ENCODE results near the gene CELSR2. TPM values are rescaled to one million over a fixed set of nuclear protein-coding genes. Genes with fewer than 3 reads are reported as not detected.

CELSR2 gene
- polyA plus RNA-seq, 4 donors = 29.0 to 38.3 (median 34.0) TPM

DNA sequence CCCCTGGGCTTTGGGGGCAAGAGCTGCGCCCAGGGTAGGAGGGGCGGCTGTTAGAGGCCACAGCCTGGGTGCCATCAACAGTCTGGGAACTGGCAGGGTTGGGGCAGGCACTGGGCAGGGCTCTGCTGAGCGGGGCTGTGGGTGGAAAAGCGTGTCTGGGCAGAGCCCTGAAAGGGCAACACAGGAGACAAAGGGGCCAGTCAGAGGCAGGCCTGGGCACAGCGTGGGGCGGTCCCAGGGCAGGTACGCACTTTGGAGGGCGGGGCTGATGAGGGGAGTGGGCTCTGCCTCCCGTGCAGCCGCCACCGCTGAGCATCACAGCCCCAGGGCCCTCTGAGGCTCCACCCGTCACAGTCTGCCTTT is 13.9 kb downstream of the CELSR2 start:
- DNase-seq (ENCODE audit: low read depth in 4 of 4, low spot score in 3 of 4) = no peak

DNA sequence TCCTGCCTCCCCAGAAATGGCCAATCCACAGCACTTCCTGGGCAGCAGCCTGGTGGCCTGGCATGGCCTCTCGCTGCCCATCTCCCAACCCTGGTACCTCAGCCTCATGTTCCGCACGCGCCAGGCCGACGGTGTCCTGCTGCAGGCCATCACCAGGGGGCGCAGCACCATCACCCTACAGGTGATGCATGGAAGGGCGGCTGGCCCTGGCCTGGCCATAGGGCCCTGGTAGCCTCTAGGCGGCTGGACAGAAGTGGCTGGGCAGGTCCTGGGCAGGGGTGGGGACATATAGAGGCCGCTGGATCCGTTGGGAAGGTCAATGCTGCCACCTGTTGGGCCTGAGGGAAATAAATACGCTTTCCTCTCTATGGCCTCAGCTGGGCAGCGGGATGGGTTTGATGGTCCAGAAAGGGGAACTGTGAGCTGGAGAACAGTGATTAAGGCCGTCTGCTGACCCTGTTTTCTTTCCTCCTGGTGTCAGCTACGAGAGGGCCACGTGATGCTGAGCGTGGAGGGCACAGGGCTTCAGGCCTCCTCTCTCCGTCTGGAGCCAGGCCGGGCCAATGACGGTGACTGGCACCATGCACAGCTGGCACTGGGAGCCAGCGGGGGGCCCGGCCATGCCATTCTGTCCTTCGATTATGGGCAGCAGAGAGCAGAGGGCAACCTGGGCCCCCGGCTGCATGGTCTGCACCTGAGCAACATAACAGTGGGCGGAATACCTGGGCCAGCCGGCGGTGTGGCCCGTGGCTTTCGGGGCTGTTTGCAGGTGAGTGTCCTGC is 14.4 kb downstream of the CELSR2 start:
- DNase-seq (ENCODE audit: low read depth in 4 of 4, low spot score in 3 of 4) = peak in 2 of 4 donors; percentile 61 to 71

- no peak for DNase-seq (ENCODE audit: low read depth in 4 of 4, low spot score in 3 of 4)
Measured at GRCh38 chr1:109264379-109264755, 15.0 kb downstream of the CELSR2 start.

DNA sequence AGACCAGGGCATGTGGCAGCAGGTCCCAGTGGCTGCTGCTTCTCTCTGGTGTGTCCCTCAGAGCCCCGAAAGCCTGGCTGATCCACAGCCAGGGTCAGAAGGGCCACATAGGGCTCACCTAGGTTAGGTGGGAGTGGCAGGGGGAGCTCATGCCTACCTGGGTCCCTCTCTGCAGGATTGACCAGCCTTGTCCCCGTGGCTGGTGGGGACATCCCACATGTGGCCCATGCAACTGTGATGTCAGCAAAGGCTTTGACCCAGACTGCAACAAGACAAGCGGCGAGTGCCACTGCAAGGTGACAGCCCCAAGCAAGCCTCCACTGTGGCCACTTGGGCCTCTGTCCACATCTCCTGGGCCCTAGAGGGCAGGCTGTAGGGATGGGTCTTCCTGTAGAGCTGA is 15.7 kb downstream of the CELSR2 start:
- no peak for DNase-seq (ENCODE audit: low read depth in 4 of 4, low spot score in 3 of 4)

- no peak for DNase-seq (ENCODE audit: low read depth in 4 of 4, low spot score in 3 of 4)
Measured at GRCh38 chr1:109265741-109266330, 16.5 kb downstream of the CELSR2 start.

- no peak for DNase-seq (ENCODE audit: low read depth in 4 of 4, low spot score in 3 of 4)
Measured at GRCh38 chr1:109266965-109267364, 17.6 kb downstream of the CELSR2 start.

DNA sequence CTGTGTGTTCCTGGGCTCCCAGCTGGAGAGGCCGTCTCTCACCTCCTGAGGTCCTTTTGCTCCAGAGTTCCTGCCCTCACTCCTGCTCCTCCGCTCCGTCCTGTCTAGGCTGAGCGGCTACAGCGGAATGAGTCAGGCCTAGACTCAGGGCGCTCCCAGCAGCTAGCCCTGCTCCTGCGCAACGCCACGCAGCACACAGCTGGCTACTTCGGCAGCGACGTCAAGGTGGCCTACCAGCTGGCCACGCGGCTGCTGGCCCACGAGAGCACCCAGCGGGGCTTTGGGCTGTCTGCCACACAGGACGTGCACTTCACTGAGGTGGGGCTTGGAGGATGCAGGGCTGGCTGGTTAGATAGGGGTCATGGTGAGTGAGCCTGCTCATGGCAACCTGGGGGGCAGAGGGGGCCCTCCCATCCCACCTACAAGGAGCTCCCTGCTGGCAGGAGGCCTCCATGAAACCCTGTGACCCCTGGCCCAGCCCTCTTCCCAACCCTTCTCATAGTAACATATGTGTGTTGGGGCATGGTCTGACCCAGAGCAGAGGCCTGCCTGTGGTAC is 18.5 kb downstream of the CELSR2 start:
- DNase-seq (ENCODE audit: low read depth in 4 of 4, low spot score in 3 of 4) = no peak

DNA sequence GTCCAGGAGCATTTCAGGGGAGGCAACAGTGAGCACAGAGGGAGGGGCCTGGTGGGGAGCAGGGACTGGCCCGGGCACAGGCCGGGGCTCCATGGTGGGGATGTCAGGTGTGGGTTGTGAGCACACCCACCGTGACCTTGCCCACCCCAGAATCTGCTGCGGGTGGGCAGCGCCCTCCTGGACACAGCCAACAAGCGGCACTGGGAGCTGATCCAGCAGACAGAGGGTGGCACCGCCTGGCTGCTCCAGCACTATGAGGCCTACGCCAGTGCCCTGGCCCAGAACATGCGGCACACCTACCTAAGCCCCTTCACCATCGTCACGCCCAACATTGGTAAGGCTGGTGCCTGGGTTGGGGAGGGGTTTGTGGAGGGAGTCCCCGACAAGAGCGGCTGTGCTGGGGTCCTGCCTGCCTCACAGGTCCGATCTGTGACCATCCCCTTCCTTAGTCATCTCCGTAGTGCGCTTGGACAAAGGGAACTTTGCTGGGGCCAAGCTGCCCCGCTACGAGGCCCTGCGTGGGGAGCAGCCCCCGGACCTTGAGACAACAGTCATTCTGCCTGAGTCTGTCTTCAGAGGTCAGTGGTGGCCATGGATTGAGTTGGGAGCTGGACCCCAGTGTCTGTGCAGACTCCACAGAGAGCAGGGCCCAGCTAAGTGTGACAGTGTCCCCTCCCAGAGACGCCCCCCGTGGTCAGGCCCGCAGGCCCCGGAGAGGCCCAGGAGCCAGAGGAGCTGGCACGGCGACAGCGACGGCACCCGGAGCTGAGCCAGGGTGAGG is 19.3 kb downstream of the CELSR2 start:
- DNase-seq (ENCODE audit: low read depth in 4 of 4, low spot score in 3 of 4) = no peak

DNA sequence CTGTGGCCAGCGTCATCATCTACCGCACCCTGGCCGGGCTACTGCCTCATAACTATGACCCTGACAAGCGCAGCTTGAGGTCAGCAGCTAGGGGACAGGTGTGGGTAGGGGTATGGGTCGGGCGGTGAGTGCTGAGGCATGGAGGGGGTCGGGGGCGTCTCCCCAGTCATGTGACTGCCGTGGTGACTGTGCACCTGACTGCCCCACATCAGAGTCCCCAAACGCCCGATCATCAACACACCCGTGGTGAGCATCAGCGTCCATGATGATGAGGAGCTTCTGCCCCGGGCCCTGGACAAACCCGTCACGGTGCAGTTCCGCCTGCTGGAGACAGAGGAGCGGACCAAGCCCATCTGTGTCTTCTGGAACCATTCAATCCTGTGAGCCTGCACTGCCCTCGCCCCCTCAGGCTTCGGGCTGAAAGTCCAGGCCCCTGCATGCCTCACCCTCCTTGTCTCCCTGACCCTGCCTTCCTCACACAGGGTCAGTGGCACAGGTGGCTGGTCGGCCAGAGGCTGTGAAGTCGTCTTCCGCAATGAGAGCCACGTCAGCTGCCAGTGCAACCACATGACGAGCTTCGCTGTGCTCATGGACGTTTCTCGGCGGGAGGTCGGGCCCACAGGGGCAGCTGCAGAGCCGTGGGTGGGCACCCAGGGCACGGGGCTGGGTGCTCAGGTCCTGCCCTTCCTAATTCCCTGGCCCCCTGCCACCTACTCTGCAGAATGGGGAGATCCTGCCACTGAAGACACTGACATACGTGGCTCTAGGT is 20.1 kb downstream of the CELSR2 start:
- no peak for DNase-seq (ENCODE audit: low read depth in 4 of 4, low spot score in 3 of 4)

DNA sequence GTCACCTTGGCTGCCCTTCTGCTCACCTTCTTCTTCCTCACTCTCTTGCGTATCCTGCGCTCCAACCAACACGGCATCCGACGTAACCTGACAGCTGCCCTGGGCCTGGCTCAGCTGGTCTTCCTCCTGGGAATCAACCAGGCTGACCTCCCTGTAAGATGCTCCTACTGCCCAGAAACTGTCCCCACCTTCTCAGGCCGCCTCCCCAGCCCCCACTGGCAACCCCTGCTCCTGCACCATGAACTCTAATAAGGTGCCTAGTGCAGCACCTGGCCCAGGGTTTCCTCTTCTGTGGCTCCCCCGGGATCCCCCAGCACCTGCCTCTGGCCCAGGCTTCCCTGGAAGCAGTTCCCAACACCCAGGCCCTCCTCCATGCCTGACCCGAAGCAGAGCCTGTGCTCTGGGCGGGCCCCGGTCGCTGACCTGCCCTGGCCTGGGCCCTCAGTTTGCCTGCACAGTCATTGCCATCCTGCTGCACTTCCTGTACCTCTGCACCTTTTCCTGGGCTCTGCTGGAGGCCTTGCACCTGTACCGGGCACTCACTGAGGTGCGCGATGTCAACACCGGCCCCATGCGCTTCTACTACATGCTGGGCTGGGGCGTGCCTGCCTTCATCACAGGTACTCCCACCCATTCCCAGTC is 20.8 kb downstream of the CELSR2 start:
- no peak for DNase-seq (ENCODE audit: low read depth in 4 of 4, low spot score in 3 of 4)

- DNase-seq (ENCODE audit: low read depth in 4 of 4, low spot score in 3 of 4) = no peak
Measured at GRCh38 chr1:109270623-109271317, 21.4 kb downstream of the CELSR2 start.

- DNase-seq (ENCODE audit: low read depth in 4 of 4, low spot score in 3 of 4) = no peak
Measured at GRCh38 chr1:109271458-109271857, 22.1 kb downstream of the CELSR2 start.

DNA sequence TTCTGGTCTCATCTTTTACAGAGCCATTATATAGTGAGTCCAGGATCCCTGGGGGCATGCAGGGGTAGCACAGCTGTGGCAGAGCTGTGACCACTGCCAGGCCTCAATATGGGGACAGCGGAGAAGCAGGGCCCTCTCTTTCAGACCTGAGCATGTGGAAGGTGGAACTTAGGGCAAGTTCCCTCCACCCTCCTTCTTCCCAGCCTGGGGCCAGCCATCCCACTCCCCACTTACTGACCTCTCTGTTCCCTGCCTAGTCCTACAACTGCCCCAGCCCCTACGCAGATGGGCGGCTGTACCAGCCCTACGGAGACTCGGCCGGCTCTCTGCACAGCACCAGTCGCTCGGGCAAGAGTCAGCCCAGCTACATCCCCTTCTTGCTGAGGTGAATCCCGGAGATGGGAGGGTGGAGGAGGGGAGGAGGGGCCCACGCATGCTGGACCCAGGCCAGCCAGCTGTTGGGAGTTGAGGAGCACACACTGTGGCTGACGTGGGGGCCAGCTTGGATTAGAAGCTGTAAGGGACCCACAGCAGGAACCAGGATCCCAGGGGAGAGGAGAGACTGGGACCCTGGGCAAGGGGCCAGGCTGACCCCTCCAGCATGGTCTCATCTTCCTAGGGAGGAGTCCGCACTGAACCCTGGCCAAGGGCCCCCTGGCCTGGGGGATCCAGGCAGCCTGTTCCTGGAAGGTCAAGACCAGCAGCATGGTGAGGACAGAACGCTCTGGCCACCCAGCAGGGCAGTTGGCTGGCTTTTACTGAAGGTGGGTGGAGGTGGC is 22.9 kb downstream of the CELSR2 start:
- DNase-seq (ENCODE audit: low read depth in 4 of 4, low spot score in 3 of 4) = no peak

DNA sequence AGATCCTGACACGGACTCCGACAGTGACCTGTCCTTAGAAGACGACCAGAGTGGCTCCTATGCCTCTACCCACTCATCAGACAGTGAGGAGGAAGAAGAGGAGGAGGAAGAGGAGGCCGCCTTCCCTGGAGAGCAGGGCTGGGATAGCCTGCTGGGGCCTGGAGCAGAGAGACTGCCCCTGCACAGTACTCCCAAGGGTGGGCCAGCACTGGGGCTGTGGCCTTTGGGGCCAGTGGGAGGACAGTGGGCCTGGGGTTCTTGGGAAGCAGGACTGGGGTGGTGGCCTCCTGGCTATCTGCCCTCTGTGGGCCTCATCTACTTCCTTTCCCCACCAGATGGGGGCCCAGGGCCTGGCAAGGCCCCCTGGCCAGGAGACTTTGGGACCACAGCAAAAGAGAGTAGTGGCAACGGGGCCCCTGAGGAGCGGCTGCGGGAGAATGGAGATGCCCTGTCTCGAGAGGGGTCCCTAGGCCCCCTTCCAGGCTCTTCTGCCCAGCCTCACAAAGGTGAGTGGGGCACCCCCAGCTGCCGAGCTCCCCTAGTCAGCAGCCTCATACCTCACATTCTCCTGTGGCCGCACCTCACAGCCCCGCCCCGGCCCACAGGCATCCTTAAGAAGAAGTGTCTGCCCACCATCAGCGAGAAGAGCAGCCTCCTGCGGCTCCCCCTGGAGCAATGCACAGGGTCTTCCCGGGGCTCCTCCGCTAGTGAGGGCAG is 23.6 kb downstream of the CELSR2 start:
- DNase-seq (ENCODE audit: low read depth in 4 of 4, low spot score in 3 of 4) = no peak

GRCh38 chr1:109273570-109274288 is 24.4 kb downstream of the CELSR2 start:
- DNase-seq (ENCODE audit: low read depth in 4 of 4, low spot score in 3 of 4) = no peak

DNA sequence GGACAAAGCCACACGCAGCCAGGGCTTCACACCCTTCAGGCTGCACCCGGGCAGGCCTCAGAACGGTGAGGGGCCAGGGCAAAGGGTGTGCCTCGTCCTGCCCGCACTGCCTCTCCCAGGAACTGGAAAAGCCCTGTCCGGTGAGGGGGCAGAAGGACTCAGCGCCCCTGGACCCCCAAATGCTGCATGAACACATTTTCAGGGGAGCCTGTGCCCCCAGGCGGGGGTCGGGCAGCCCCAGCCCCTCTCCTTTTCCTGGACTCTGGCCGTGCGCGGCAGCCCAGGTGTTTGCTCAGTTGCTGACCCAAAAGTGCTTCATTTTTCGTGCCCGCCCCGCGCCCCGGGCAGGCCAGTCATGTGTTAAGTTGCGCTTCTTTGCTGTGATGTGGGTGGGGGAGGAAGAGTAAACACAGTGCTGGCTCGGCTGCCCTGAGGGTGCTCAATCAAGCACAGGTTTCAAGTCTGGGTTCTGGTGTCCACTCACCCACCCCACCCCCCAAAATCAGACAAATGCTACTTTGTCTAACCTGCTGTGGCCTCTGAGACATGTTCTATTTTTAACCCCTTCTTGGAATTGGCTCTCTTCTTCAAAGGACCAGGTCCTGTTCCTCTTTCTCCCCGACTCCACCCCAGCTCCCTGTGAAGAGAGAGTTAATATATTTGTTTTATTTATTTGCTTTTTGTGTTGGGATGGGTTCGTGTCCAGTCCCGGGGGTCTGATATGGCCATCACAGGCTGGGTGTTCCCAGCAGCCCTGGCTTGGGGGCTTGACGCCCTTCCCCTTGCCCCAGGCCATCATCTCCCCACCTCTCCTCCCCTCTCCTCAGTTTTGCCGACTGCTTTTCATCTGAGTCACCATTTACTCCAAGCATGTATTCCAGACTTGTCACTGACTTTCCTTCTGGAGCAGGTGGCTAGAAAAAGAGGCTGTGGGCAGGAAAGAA is 25.5 kb downstream of the CELSR2 start:
- no peak for DNase-seq (ENCODE audit: low read depth in 4 of 4, low spot score in 3 of 4)
